Heart right ventricle (tissue), 16 donors: ENCODE data around the gene DCP2. TPM values are rescaled to one million over a fixed set of nuclear protein-coding genes. Genes with fewer than 3 reads are reported as not detected.
A peak's percentile ranks its signal among the peaks of the same experiment; 100 is the strongest.

Experiments used
- ATAC-seq, 8 donors: fragments of 200-7000 bp; cut with Tn5 transposase; one replicate each; pipeline ENCODE4 v1.9.1; 2020; ENCODE audit warnings: mild to moderate bottlenecking in 8 of 8, moderate library complexity in 8 of 8, moderate number of reproducible peaks in 1 of 8
- DNase-seq, 2 donors: peaks; one replicate each; pipeline ENCODE4 v3.0.0-alpha.2; 2020
- H3K27ac ChIP-seq, 10 donors: fragments of 200-600 bp; sonication (generic) in 2 of 10; one replicate each; pipeline versions ENCODE4 v1.5.0 to v1.8.0; 2020 to 2022; ENCODE audit warnings: mild to moderate bottlenecking in 3 of 10
- H3K27me3 ChIP-seq, 7 donors: fragments of 200-600 bp; one replicate each; pipeline ENCODE4 v1.8.0; 2021 to 2022; ENCODE audit warnings: mild to moderate bottlenecking in 2 of 7
- H3K36me3 ChIP-seq, 9 donors: fragments of 200-600 bp; sonication (generic) in 1 of 9; one replicate each; pipeline versions ENCODE4 v1.5.0 to v1.8.0; 2020 to 2022; ENCODE audit warnings: mild to moderate bottlenecking in 2 of 9
- H3K4me1 ChIP-seq, 9 donors: fragments of 200-600 bp; sonication (generic) in 1 of 9; one replicate each; pipeline versions ENCODE4 v1.5.0 to v1.8.0; 2020 to 2022; ENCODE audit warnings: mild to moderate bottlenecking in 4 of 9
- H3K4me3 ChIP-seq, 10 donors: fragments of 200-600 bp; sonication (generic) in 2 of 10; one replicate each; pipeline versions ENCODE4 v1.5.0 to v1.8.0; 2020 to 2022; ENCODE audit warnings: mild to moderate bottlenecking in 7 of 10, moderate library complexity in 2 of 10
- H3K9me3 ChIP-seq, 11 donors: fragments of 200-600 bp in 10 of 11; sonication (generic) in 2 of 11; one replicate each; pipeline versions ENCODE4 v1.5.0 to v1.8.0; 2013 to 2022; ENCODE audit warnings: mild to moderate bottlenecking in 2 of 11, control low read depth in 1 of 11, moderate library complexity in 1 of 11
- WGBS, 2 donors: extraction: QIAGEN DNeasy Blood & Tissue Kit; methylation state at CpG; one replicate each; pipeline ENCODE4 v1.1.7; 2013; ENCODE audit warnings: inconsistent platforms in 1 of 2; 5-methylcytosine and 5-hydroxymethylcytosine counted together
- intact Hi-C, 10 donors: fragments of 100-400 bp; cut with DNase I; formaldehyde crosslinking; loops; one replicate each; pipeline versions ENCODE4 v1.11.1 to v1.14.2; 2022
- polyA plus RNA-seq, 2 donors: library from polyadenylated mRNA; stranded (reverse); fragments of 200-250 nt; gene quantifications; one replicate each; pipeline ENCODE4 v1.2.3, GENCODE V29; 2013
- total RNA-seq, 10 donors: library from RNA; stranded (reverse); fragmentation: NEBNext Ultra II Directional in 3 of 10; extraction: Animal tissue kit (Norgen Biotek cat#: 25700) in 3 of 10; gene quantifications; one replicate each; pipeline versions ENCODE4 v1.2.1 to v1.2.4, GENCODE V29; 2021 to 2023
- TF ChIP-seq, protein P1 (sequence below), 9 donors: fragments of 200-600 bp; sonication (generic) in 2 of 9; IDR thresholded peaks; one replicate each; pipeline versions ENCODE4 v1.5.0 to v1.8.0; 2021 to 2022; ENCODE audit warnings: antibody characterized with exemption in 9 of 9, mild to moderate bottlenecking in 5 of 9, moderate library complexity in 1 of 9
- donor health status: Arrhythmogenic right ventricular cardiomyopathy.
- donor health status: ischemic (EF 13 %, LVEDD 7.1; RV severe dilation, severe dysfunction).
- donor health status: healthy with polysubstance abuse.
- donor health status: DM: no; HTN: yes; CAD: no.
- donor health status: DM: no; HTN: no; CAD: no.
- donor health status: ischemic (EF 25% LVEDD 6.9; RV normal size, moderate dysfunction).
- donor health status: ischemic (EF 25% LVEDD 5.7; RV mildly dilated, moderate dysfunction).
- donor health status: healthy.
- donor health status: DM: yes; HTN: yes; CAD: no.
- donor health status: Ischemic cardiomyopathy.
- donor health status: ischemic (EF 35%, LVEDD 5.7; RV mildly dilated, moderate dysfunction).
- donor health status: nonischemic (EF 11% LVEDD 7.7; RV severe dilation, severe dysfunction).
- donor health status: DM: yes; HTN: yes; CAD: no.
- donor health status: PGD.
- donor health status: ischemic (EF 29% LVEDD 5.4; RV normal size, mild dysfunction).
- donor health status: nonischemic (EF 23%, LVEDD 6.1; RV moderate dilation, normal function).

Gene DCP2
- total and polyA plus RNA-seq, 12 donors, result 3.1 to 24.5 (median 16.1) TPM

DNA sequence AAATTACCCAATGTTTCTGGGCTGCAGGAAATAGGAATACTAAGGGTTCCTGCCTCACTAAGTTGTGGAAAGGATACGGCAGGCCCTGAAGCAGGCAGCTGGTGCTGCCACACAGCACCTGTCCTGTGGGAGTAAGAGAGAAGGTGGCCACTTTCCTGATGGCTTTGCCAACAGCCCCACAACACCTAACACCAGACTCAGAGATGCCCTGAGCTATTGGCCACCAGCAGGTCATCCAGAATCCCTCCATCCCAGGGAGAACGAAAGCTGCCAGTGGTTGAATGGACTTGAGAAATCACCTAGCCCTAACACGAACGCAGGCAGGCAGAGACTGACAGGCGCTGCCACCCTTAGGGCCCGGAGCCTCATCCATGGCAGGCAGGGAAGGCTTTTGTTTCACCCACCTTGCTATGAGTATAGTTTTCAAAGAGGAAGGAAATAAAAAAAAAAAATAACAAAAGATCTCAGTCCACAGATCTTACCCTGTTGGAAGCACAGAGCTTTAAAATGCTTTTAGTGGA, 82.2 kb downstream of the DCP2 start:
- 65 to 68% methylated on average over 6 of the region's 6 CpGs for WGBS, 2 donors

DNA sequence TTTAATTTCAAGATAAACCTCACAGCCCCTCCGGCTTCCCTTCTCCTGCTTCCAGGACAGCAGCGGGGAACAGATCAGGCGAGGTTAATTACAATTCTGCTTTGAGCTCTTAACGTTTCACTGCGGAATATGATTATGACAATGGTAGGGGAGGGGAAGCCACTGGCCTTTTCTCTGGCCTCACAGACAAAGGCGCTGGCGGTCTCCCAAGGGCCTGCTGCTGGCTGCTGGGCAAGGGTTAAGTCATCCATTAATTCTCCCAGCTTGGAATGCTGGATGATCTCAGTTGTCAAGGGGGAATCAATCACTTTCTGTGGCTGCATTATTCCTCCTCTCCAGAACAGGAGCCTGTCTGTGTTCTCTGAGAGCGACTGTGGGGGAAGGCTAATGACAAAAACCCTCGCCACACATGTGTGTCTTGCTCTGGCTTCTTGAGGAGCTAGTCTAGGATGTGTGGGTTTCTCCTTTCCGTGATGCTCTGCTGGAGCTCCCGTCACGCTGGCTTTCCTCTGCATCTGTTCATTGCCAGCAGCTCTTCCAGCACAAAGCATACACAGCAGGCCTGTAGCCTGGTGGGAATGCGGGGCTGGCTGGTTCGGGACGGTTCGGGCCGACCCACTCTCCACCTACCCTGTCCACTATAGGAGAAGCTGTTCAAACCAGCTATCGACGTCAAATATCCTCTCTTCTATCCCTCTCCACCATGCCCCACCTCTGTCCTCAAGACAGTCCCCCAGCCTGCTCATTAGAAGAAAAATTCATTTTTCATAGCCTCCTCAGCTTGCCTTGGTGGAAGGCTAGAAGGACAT, 82.8 kb downstream of the DCP2 start:
- TF ChIP-seq, protein P1, sequence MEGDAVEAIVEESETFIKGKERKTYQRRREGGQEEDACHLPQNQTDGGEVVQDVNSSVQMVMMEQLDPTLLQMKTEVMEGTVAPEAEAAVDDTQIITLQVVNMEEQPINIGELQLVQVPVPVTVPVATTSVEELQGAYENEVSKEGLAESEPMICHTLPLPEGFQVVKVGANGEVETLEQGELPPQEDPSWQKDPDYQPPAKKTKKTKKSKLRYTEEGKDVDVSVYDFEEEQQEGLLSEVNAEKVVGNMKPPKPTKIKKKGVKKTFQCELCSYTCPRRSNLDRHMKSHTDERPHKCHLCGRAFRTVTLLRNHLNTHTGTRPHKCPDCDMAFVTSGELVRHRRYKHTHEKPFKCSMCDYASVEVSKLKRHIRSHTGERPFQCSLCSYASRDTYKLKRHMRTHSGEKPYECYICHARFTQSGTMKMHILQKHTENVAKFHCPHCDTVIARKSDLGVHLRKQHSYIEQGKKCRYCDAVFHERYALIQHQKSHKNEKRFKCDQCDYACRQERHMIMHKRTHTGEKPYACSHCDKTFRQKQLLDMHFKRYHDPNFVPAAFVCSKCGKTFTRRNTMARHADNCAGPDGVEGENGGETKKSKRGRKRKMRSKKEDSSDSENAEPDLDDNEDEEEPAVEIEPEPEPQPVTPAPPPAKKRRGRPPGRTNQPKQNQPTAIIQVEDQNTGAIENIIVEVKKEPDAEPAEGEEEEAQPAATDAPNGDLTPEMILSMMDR (IDR thresholded peaks at IDR 0.05), result no peak
- DNase-seq (peak; percentile 34 to 56), ATAC-seq (peak in 6 of 8 donors; percentile 5 to 59 (median 40))
- Histone ChIP-seq H3K9me3 (no peaks in the 10 kb centered on the region), H3K27ac (peak overlapping the region in 6 of 10 donors; percentile 2 to 60 (median 24)), H3K36me3 (peaks cover 0 to 87% (median 18%) of the 10 kb centered on the region in 9 donors), H3K4me3 (no peak overlapping the region), H3K27me3 (no peaks in the 10 kb centered on the region), H3K4me1 (peaks cover 0 to 51% (median 32%) of the 10 kb centered on the region in 9 donors)
- intact Hi-C loops, result no loop called here
- WGBS, 2 donors, result 60 to 67% methylated on average over 19 of the region's 19 CpGs

More for the DNA sequence above, 82.2 kb downstream of the DCP2 start:
- H3K27ac ChIP-seq, result peak overlapping the region in 6 of 10 donors; percentile 2 to 60 (median 36)
- TF ChIP-seq, protein P1 (IDR thresholded peaks at IDR 0.05), result no peak
- DNase-seq (no peak), ATAC-seq (peak in 3 of 8 donors; percentile 4 to 41 (median 9))
- H3K36me3 ChIP-seq, result peaks cover 0 to 87% (median 12%) of the 10 kb centered on the region in 9 donors
- no peaks in the 10 kb centered on the region for H3K9me3 ChIP-seq
- peaks cover 0 to 46% (median 28%) of the 10 kb centered on the region in 9 donors for H3K4me1 ChIP-seq
- no peak overlapping the region for H3K4me3 ChIP-seq
- H3K27me3 ChIP-seq, result no peaks in the 10 kb centered on the region
- intact Hi-C loops, result no loop called here

DNA sequence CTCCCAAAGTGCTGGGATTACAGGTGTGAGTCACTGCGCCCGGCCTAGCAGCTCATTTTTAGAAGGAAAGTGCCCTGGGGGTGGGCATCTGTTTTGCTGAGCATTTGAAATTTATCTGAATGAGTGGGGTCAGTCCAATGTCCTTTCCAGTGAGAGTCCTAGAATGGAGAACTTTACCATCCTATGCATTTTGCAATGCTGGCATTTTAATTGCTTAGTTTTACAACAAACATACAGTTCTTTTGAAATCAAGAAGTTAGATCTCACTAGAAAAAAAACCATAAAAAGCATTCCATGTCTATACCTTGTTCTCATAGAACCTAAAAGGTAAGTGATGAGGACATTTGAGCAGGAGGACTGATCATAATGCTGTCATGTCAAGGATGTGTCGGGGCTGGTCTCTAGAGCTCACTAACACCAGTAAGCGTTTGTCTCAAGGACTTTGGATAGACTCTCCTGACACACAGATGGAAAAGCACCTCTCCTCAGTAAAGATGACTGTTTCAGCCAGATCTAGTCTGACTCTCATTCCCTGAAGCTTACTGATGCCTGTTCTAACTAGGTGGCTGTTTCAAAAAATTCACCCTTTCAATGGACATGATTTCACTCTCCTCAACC, 83.9 kb downstream of the DCP2 start:
- intact Hi-C loops, result no loop called here
- Histone ChIP-seq H3K27ac (no peak overlapping the region), H3K4me1 (peaks cover 0 to 52% (median 32%) of the 10 kb centered on the region in 9 donors), H3K4me3 (no peak overlapping the region), H3K9me3 (no peaks in the 10 kb centered on the region), H3K36me3 (peaks cover 0 to 87% (median 15%) of the 10 kb centered on the region in 9 donors), H3K27me3 (no peaks in the 10 kb centered on the region)
- ATAC-seq (no peak), DNase-seq (no peak)
- TF ChIP-seq, protein P1 (IDR thresholded peaks at IDR 0.05), result no peak
- 90 to 94% methylated on average over 4 of the region's 4 CpGs for WGBS, 2 donors
